ENCODE data around the gene IAH1. TPM values are rescaled to one million over a fixed set of nuclear protein-coding genes. Genes with fewer than 3 reads are reported as not detected.

IAH1 gene
- total RNA-seq, 1 donor from 2014 or later: 37.5 TPM

DNA sequence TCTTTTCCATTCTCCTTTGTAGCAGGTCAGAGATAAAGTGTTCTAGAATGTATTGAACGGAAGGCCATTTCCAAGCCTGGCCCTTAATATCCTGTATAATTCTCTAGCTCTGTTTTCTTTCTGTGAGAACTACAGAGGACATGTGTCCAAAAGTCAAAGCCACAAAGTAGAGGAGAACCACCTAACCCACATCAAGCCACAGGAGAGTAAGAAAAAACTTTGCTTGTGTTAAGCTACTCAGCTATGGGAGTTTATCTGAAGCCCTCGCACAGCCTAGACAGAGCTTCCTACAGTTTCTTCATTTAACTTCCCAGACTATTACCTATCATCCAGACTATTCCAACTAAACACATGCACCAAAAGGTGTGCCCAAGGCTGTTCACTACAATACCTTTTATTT, 59.3 kb downstream of the IAH1 start:
- H3K4me1 Mint-ChIP-seq (ENCODE audit: unreplicated experiment): no peaks in the 10 kb centered on the region
- peaks cover 7% of the 10 kb centered on the region for H3K36me3 Mint-ChIP-seq (ENCODE audit: low read depth, unreplicated experiment)
- TF ChIP-seq, protein P1, sequence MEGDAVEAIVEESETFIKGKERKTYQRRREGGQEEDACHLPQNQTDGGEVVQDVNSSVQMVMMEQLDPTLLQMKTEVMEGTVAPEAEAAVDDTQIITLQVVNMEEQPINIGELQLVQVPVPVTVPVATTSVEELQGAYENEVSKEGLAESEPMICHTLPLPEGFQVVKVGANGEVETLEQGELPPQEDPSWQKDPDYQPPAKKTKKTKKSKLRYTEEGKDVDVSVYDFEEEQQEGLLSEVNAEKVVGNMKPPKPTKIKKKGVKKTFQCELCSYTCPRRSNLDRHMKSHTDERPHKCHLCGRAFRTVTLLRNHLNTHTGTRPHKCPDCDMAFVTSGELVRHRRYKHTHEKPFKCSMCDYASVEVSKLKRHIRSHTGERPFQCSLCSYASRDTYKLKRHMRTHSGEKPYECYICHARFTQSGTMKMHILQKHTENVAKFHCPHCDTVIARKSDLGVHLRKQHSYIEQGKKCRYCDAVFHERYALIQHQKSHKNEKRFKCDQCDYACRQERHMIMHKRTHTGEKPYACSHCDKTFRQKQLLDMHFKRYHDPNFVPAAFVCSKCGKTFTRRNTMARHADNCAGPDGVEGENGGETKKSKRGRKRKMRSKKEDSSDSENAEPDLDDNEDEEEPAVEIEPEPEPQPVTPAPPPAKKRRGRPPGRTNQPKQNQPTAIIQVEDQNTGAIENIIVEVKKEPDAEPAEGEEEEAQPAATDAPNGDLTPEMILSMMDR (IDR thresholded peaks at IDR 0.05; ENCODE audit: unreplicated experiment): no peak
- H3K4me3 Mint-ChIP-seq (ENCODE audit: unreplicated experiment): no peak overlapping the region
- no peak overlapping the region for H3K27ac Mint-ChIP-seq (ENCODE audit: unreplicated experiment)
- no peaks in the 10 kb centered on the region for H3K9me3 Mint-ChIP-seq (ENCODE audit: unreplicated experiment)
- peaks cover 2% of the 10 kb centered on the region for H3K27me3 Mint-ChIP-seq (ENCODE audit: unreplicated experiment)
- no peak for DNase-seq (ENCODE audit: low spot score)

DNA sequence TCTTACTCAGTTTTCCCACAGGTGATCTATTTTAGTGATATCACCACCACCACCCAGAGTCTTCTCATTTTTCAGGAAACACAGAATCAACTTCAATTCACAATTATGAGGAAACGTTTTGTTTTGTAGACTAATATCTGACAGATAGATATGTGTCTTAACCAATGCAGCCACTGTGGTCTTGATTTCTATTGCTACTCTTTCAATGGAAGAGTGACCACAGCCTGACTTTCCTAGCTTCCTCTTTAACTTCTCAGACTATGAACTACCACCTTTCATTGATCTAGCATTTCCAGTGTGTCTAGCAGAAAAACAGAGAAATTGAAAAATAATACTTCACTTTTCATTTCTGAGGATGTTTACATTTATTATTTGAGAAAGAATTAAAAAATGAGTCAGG, 60.8 kb downstream of the IAH1 start:
- Mint-ChIP-seq H3K36me3 (ENCODE audit: low read depth, unreplicated experiment) (peaks cover 3% of the 10 kb centered on the region), H3K9me3 (ENCODE audit: unreplicated experiment) (no peaks in the 10 kb centered on the region), H3K27ac (ENCODE audit: unreplicated experiment) (no peak overlapping the region), H3K27me3 (ENCODE audit: unreplicated experiment) (peaks cover 2% of the 10 kb centered on the region), H3K4me1 (ENCODE audit: unreplicated experiment) (no peaks in the 10 kb centered on the region), H3K4me3 (ENCODE audit: unreplicated experiment) (no peak overlapping the region)
- DNase-seq (ENCODE audit: low spot score): no peak
- TF ChIP-seq, protein P1 (IDR thresholded peaks at IDR 0.05; ENCODE audit: unreplicated experiment): no peak

DNA sequence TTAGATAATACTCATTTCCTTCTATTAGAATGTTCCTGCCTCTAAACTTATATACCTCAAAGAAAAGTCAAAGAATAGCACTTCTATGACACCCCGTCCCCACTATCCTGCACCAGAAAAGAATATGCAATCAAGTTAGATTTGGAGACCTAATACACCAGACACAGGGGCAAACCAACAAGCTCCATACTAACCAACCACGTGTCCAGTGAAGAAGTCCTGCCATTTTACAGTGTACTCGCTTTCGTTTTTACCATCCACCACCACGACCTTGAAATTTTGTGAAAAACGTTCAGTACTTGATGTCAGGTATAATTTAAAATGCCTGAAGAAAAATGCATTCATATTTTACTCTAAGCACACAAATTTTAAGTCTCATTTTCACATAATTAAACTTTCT, 62.2 kb downstream of the IAH1 start:
- TF ChIP-seq, protein P1 (IDR thresholded peaks at IDR 0.05; ENCODE audit: unreplicated experiment): no peak
- Mint-ChIP-seq H3K4me3 (ENCODE audit: unreplicated experiment) (no peak overlapping the region), H3K4me1 (ENCODE audit: unreplicated experiment) (no peaks in the 10 kb centered on the region), H3K36me3 (ENCODE audit: low read depth, unreplicated experiment) (no peaks in the 10 kb centered on the region), H3K9me3 (ENCODE audit: unreplicated experiment) (no peaks in the 10 kb centered on the region), H3K27ac (ENCODE audit: unreplicated experiment) (no peak overlapping the region), H3K27me3 (ENCODE audit: unreplicated experiment) (no peaks in the 10 kb centered on the region)
- DNase-seq (ENCODE audit: low spot score): no peak

DNA sequence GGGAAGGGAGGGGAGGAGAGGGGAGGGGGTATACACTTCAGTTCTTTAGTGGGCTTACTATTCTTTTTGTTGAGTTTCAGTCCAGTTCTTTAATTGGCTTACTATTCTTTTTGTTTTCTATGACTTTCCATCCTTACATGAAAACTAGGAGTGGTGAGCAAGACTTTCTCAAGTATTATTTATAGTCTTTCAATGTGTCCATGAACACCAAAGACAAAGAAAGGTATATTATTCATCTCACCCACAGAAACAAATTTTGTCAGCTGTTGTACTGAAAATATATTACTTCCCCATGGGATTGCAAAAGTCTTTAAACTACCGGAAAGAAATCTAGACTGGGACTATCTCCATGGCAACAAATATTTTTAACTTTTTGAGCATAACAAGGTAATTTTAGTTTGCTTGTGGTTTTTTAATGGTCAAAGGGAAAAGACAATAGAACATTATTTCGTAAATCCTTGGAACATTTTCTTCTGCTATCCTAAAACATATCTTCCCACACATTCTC, 63.7 kb downstream of the IAH1 start:
- Mint-ChIP-seq H3K9me3 (ENCODE audit: unreplicated experiment) (no peaks in the 10 kb centered on the region), H3K4me1 (ENCODE audit: unreplicated experiment) (no peaks in the 10 kb centered on the region), H3K27me3 (ENCODE audit: unreplicated experiment) (no peaks in the 10 kb centered on the region), H3K4me3 (ENCODE audit: unreplicated experiment) (no peak overlapping the region), H3K36me3 (ENCODE audit: low read depth, unreplicated experiment) (no peaks in the 10 kb centered on the region), H3K27ac (ENCODE audit: unreplicated experiment) (no peak overlapping the region)
- no peak for DNase-seq (ENCODE audit: low spot score)
- TF ChIP-seq, protein P1 (IDR thresholded peaks at IDR 0.05; ENCODE audit: unreplicated experiment): no peak

Other genes starting within 250 kb of the IAH1 start
- 97.3 TPM for gene ITGB1BP1, start 51.0 kb upstream of the IAH1 start, total RNA-seq (ENCODE audit: unreplicated experiment)
- 55.2 TPM for gene CPSF3, start 50.9 kb upstream of the IAH1 start, total RNA-seq (ENCODE audit: unreplicated experiment)
- gene ADAM17, start 81.3 kb downstream of the IAH1 start, total RNA-seq (ENCODE audit: unreplicated experiment): 39.7 TPM
- gene YWHAQ, start 156.4 kb downstream of the IAH1 start, total RNA-seq (ENCODE audit: unreplicated experiment): 268 TPM